Activated CD4-positive, alpha-beta T cell treated with anti-CD3 and anti-CD28 coated beads for 1 hour (primary cell): ENCODE measurements around the gene IGLL5.
"Not testable (repeated sequence)": the region's sequence is repeated elsewhere in the genome, so short reads cannot be mapped to it uniquely, and the experiment has no call there.

Experiments
- DNase-seq: peaks from one replicate; pipeline ENCODE4 v3.0.0-alpha.2; 2020

Gene IGLL5

DNA sequence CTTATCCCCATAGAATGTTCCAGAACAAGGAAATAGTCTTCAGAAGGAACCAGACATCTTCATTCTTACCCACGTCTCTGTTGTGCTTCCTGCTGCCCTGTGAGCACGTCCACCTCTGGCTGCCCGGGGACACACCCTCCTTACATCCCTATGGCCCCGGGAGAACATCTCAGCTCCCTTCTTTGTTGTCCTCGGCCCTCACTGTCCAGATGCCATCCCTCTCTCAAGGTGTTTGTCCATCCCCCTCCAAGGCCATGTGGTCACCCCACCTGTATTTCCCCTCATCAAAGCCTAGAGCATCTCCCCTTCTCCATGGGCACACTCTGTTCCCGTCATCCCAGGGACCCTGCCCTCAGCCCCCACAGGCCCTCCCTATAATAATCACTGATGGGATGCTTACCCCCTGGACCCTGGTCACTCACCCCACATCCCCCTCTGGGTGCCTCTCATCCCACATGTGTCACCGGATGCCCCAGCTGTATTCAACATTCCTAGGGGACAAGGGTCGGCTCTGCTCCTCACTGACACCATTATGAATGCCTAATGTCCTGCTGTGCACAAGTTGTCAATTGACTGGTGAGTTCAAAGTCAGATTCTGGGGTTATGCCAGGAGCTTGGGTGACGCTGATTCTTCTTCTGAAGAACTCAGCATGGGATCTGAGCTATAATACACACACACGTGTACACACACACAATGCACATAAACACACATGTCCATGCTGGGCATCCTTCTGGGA, 28.8 kb downstream of the IGLL5 start:
- no peak for DNase-seq

DNA sequence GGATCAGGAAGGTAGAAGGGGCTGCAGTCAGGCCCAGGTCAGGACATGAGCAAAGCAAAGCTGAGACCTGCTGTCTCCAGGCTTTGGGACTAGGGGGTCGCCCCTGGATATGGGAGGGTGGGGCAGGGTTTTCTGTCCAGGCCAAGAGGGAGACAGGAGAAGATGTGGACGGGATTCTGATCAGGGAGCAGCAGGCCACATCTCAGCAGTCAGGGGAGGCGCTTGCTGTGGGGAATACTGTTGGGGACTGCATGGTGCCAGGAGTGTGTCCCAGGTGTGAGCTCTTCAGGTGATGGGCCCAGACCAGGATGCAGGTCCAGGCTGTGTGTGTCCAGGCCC, 29.3 kb downstream of the IGLL5 start:
- DNase-seq, result no peak

DNA sequence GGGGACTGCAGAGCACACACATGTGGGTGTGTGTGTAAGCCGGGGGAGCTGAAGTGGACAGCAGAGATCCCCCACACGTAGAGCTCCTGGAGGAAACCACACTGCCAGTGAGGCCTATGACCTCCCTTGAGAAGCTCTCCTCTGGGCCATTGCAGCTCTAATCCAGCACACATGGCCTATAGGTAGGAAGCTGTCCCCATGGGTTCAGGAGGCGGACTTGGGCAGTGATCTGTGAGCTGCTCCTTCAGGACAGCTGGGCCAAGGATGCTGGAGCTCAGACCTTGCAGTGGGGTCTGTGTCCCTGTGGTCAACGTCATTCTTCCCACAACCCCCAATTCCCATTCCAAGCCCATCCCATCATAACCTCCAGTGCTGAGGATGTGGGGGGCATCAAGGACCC, 29.8 kb downstream of the IGLL5 start:
- no peak for DNase-seq

DNA sequence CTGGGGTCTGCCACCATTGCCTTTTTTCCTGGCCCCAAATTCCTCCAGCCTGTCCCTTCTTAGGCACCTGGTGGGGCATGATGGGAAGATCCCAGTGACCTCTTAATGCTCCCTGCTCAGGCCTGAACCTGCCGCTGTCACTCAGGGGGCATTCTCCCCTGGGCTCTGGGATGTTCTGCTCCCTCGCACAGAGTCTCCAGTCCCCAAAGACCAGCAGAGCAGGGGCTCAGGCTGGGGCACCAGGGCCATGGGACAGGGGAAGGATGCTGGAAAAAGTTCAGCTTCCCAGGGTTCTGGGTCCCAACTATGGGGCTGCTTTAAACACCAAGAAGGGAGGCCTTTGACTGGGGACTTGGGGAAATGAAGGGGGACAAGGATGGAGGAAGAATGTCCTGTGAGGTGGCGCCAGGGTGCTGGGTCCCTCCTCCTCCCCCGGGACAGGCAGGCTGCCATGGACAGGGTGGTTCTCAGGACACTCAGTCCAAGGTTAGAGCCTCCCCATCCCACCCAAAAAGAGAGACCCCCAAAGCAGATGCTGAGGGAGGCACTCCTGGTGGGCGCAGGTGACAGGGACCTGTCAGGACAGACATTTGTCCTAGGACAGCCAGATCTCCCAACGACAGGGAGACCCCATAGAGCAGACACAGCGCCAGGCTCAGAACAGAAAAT, 30.8 kb downstream of the IGLL5 start:
- DNase-seq, result no peak

DNA sequence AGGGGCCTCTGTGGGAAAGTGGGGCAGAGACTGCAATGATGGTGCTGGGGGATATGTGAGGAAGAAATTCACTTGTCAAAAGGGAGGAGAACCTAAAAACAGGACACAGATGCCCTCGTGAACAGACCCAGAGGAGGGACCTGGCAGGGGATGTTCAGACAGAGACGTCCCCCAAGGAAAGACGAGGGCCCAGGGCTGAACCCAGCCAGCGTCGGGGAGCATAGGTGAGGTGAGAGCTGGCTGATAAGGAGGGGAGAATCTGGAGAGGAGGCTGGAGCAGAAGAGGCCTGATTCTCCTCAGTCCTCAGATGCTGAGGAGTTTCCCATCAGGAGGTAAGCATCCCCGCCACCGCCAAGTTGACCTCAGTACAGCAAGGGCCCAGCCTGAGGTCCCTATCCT, 31.4 kb downstream of the IGLL5 start:
- DNase-seq, result no peak

DNA sequence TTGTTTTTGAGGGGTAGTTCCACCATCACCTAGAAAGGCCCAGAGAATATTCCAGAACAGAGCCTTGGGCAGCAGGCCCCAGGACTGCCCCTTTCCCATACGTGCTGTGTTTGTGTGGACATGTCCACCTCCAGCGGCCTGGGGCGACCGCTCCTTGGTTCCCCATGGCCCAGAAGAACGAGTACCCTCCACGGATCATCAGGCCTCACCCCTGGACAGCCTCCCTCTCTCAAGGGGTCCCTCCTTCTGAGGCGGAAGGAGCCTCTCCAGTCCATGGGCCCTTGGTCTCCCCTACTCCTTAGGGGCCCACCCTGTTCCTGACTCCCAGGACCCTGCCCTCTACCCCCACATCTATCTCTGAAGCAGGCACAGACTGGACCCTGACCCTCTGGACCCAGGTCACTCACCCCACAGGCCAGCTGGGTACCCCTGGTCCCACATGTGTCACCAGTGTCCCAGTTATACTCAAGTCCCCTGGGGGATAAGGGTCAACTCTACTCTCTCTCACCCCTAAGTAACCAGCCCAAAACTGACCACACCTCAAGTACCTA, 32.6 kb downstream of the IGLL5 start:
- DNase-seq, result no peak

DNA sequence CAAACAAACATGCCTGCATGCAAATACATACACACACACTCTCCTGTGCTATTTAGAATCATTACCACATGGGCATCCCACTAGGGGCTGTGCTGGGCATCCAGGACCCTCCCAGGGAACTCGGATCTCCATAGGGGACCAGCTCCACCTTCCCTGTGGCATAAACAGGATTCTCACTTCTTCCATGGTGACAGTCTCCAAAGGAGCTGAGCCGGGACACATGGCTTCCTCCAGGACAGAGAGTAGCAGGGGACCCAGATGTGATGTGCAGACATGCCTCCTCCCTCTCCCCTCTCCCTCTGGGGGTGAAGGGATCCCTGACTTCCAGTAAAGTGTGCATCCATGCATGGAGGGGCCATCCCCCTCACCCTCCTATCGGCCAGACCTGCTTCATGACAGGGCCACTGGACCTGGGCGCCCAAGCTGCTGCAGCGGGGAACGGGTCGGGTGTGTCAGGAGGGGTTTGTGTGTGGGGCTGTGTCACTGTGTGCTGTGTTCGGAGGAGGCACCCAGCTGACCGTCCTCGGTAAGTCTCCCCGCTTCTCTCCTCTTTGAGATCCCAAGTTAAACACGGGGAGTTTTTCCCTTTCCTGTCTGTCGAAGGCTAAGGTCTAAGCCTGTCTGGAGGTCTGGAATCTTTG, 33.4 kb downstream of the IGLL5 start:
- no peak for DNase-seq

DNA sequence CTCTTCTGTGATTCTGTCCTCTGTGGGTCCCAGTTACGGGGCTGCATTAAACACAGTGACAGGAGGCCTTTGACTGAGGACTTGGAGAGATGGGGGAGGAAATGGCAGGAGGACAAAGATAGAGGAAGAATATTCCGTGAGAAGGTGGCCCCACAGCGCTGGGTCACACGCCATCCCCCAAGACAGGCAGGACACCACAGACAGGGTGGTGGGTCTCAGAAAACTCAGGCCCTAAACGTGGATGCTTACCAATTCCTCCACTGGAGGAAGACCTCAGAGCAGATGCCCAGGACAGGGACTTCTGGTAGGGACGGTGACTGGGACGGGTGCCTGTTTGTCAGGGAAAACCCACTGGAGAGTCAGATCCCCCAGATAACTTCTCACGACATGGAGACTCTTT, 34.0 kb downstream of the IGLL5 start:
- DNase-seq, result no peak

DNA sequence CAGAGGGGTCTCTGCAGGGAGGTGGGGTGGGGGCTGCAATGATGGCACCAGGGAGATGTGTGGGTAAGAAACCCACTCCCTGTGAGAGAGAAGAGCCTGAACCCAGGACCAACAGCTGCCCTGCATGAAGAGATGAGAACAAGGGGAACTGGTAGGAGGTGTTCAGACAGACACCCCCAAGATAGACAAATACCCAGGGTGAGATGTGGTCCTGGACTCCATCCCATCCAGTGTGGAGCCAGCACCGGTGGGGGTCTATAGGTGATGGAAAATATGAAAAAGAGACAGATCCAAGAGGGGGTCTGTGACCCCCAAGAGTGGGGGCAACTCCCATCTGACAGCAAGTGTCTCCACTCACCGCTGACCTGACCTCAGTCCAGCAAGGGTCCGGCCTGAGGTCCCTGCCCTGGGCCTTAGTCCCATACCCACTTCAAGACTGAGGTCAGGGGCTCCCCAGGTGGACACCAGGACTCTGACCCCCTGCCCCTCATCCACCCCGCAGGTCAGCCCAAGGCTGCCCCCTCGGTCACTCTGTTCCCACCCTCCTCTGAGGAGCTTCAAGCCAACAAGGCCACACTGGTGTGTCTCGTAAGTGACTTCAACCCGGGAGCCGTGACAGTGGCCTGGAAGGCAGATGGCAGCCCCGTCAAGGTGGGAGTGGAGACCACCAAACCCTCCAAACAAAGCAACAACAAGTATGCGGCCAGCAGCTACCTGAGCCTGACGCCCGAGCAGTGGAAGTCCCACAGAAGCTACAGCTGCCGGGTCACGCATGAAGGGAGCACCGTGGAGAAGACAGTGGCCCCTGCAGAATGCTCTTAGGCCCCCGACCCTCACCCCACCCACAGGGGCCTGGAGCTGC, 34.7 kb downstream of the IGLL5 start:
- DNase-seq, result not testable (repeated sequence)

DNA sequence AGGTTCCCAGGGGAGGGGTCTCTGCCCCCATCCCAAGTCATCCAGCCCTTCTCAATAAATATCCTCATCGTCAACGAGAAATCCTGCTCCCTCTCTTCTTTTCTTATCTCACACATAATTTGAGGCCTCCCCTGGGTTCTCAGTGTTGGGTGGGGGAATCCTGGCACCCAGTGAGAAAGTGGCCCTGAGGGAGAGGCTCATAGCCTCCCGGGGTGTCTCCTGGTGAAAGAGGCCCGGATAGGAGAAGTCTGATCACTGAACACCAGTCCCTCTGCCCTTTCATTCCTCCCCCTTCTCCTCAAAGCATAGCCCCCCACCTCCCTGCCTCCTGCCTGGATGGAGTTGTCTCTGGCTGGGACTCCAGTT, 35.3 kb downstream of the IGLL5 start:
- no peak for DNase-seq

DNA sequence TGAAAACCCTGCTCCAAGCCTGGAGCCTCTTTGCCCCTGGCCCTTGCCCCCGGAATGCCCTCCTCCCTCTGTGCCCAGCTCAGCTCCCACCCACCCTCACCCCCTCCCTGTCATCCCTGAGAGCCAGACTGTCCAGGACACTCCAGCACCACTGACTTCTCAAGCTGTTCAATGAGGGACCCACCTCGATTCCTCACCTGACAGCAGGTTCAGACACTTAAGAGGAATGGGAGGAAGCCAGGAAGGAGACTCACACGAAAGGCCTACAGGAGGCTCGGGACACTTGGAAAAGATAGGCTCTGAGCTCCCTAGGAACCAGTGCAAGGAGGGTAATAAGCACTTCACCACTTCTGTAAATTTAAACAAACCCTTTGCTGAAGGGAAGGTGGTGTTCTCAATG, 35.8 kb downstream of the IGLL5 start:
- no peak for DNase-seq

DNA sequence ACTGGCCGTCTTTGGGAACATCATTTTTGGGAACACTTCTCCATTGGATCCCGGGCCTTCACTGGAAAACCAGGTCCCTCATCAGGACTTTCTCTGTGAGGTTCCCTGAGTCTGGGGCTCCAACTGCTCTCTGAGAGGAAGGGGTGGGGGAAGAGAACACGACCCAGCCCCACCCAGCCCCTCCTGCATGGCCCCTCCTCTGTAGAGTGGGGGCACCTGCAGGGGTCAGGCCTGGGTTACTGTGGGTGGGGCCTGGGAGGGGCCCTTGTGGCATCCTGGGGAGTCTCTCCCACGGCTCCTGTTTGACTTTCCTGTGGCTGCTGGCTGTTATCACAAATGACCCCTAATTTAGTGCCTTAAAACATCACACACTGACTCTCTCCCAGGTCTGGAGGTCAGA, 36.3 kb downstream of the IGLL5 start:
- DNase-seq, result no peak

DNA sequence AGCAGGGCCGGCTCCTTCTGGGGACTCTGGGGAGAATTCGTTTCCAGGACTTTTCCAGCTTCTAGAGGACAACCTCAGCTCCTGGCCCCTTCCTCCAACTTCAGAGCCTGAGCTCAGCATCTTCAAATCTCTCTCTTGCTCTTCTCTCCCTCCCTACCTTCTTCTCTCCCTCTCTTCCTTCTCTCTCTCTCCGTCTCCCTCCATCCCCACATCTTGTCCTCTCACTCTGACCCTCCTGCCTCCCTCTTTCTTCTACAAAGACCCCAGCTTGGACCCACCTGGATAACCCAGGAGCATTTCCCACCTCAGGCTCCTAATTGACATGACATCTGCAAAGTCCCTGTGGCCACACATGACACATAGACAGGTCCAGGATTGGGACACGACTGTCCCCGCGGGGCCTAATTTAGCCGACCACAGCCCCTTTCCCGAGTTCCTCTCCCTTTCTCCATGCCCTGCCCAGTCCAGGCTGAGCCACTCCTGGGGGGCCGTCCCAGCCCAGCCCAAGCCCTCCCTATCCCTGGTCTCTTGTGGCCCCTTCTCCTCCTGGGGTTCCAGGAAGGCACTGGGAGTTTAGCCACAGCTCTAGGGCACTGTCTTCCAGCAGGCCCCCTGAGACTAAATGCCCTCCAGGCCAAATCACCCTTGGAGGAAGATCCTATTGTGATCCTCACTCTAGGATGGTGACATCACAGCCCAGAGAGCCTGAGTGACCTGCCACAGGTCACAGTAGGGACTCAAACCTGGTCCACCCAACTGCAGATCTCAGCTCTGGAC, 36.9 kb downstream of the IGLL5 start:
- DNase-seq, result no peak

DNA sequence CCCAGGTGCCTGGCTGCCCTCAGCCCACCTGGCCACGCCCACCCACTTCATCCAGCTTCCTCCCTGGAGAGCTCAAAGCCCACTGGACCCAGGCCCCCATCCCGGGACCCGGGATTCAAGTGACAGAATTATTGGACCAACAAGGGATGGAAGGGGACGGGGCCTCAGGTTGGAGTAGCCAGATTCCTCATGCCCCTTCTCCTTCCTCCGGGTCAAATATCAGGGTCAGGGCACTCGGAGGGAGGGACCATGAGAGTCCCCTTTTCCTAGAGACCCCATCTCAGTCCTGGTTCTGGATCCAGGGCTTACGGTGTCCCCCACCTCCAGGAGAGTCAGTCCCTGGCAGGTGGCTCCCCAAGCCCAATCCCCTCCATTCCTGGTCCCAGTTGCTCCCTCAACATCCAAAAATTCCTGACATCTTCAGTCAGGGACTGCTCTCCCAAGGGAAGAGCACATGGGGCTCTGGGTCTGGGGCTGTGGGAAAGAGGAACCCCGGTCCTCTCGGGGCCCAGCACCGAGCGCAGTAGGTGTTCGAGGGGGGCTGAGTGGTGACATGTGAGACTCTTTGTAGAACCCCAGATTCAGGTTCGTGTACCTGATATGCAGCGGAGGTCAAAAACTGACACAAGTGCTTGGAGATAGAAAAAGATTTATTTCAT, 37.7 kb downstream of the IGLL5 start:
- no peak for DNase-seq

DNA sequence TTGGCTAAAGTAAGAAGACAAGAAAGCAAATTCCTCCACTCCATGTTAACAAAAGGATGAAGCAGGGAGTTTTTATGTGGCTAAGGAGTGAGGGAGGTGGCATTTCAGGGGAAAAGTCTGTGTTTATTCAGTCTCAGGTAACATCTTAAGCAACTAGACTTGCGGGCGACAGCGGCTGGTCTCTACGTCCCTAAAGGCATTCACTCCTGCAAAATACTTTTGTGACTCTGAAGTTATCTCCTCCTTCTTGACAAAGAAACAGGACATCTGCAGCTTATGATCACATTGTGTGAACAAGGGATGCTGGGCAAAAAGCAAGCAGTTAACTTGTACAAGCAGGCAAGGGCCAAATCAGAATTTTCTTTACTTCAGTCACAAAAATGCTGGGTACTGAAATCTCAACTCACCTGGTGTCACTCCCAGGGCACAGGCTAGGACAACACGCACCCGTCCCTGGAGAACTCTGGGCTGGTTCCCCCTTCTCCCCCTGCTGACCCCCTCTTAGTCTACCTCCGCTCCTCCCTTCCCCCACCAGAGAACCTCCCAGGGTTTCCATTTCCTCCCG, 38.3 kb downstream of the IGLL5 start:
- DNase-seq, result no peak

DNA sequence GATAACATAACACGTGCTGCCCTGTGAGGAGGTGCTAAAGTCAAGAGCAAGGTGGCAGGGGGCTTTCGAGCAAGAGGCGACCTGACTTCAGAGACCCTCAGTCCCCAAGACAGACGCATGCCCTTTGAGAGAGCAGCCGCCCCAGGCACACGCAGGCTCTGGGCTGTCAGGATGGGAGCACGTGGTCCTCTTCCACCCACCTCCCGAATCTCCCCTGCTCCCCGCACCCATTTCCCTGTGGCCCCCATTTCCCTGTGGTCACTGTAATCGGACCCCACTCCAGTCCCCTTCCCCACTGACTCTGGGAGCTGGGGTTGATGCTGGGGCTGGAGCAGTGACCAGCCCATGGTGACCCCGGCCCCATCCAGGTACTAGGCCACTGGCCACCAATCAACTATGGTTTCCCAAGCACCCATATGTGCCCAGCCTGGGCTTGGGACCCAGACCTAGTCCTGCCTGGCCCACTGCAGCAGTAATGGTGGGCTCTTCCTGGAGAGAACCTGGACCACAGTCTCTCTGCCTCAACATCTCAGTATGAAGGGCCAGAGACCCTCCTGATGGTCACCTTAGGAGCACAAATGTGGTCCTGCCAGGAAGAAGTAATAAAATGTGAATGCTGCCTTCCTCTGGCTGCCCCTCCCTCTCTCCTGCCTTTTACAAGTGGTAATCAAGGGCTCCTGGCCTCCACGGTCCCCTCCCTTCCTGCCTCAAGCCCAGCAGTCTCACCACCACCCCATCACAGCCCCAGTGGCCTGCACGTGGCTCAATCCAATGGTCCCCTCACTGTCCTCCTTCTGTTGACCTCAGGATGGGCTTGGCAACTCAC, 39.0 kb downstream of the IGLL5 start:
- no peak for DNase-seq

DNA sequence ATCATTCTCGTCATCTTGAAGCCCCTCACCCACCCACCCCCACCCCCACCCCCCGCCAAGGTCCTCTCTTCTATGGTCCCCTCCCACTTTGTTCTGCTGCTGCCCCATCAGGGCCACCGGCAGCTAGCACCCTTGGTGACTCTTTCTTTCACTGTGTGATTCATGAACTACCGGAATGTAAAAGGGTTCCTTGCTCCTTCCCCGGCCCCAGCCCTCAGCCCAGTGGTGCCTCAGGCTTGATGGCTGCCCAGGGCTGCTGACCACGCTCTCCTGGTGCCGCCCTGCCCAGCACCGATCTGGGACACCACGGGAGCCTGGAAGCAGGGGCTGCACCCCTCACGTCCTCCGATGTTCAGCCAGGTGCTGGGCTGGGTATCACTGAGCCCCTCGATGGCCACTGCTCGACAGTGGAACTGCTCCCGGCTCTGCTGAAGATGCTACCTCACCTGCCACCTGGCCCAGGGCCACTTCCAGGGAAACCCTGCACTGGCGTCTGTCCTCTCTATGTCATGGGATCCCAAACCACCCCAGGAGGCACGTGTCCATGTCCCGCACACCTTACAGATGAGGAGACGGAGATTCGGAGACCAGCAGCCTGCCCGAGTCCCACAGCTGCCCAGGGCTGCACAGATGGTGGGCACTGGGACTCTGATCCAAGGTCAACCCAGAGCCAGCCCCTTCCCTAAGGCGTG, 39.7 kb downstream of the IGLL5 start:
- no peak for DNase-seq

DNA sequence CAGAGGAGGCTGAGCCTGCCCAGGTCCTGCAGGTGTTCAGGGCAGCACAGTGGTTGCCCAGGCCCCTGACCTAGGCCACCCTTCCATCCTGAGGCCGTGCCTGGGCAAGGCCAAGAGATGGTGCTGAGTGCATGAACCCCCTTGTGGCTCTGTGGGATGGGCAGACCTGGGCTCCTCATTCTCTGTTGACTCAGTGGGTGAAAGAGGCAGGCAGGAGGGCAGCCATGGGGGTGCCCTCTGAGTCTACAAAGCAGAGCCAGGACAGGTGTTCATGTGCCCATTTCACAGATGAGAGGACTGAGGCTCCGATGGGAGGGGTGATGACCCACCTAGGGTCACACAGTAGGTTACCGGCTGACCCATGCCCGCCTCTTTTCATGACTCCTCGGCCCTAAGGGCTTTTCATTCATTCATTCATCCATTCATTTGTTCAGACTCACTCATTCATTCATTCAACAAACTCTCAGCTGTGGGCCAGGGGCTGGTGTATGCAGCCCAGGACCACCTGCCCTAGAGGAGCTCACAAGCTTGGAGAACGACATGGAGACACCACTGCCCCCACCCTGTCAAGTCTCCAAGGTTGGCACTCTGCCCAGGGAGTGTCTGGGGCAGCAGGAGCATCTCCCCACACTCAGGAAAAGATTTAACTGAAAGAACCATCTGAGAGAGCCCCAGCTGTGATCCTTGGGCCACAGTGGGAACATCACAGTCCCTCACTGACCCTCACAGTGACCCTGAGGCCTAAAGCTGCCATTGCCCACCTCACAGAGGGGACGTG, 40.5 kb downstream of the IGLL5 start:
- DNase-seq, result no peak
